Effector memory CD4-positive, alpha-beta T cell (primary cell): ENCODE measurements around the gene GALR2.
A peak's percentile ranks its signal among the peaks of the same experiment; 100 is the strongest.
"Not testable (repeated sequence)": the region's sequence is repeated elsewhere in the genome, so short reads cannot be mapped to it uniquely, and the experiment has no call there.

Source experiments
- DNase-seq, 3 donors: peaks; one replicate each; pipeline ENCODE4 v3.0.0-alpha.2; 2020
- H3K27ac ChIP-seq: 2 replicates; pipeline ENCODE4 v1.7.0; 2013; ENCODE audit warnings: mild to moderate bottlenecking, low read length, moderate library complexity; ENCODE audit not compliant: insufficient read depth, poor library complexity, severe bottlenecking
- H3K27me3 ChIP-seq: replicated peaks from 2 replicates; pipeline ENCODE4 v1.7.0; 2013; ENCODE audit warnings: mild to moderate bottlenecking, low read length; ENCODE audit not compliant: insufficient read depth, control insufficient read depth, poor library complexity, severe bottlenecking
- H3K36me3 ChIP-seq: 2 replicates; pipeline ENCODE4 v1.7.0; 2013; ENCODE audit warnings: mild to moderate bottlenecking, low read length, moderate library complexity; ENCODE audit not compliant: control insufficient read depth, insufficient read depth
- H3K4me1 ChIP-seq: 2 replicates; pipeline ENCODE4 v1.7.0; 2013; ENCODE audit warnings: low read length, mild to moderate bottlenecking; ENCODE audit not compliant: control insufficient read depth, insufficient read depth, poor library complexity, severe bottlenecking
- H3K4me3 ChIP-seq: 2 replicates; pipeline ENCODE4 v1.7.0; 2013; ENCODE audit warnings: low read length, low read depth, mild to moderate bottlenecking; ENCODE audit not compliant: insufficient read depth, poor library complexity, severe bottlenecking
- H3K9me3 ChIP-seq: 2 replicates; pipeline ENCODE4 v1.7.0; 2013; ENCODE audit warnings: mild to moderate bottlenecking, low read length, moderate library complexity; ENCODE audit not compliant: control insufficient read depth

GALR2 gene

DNA sequence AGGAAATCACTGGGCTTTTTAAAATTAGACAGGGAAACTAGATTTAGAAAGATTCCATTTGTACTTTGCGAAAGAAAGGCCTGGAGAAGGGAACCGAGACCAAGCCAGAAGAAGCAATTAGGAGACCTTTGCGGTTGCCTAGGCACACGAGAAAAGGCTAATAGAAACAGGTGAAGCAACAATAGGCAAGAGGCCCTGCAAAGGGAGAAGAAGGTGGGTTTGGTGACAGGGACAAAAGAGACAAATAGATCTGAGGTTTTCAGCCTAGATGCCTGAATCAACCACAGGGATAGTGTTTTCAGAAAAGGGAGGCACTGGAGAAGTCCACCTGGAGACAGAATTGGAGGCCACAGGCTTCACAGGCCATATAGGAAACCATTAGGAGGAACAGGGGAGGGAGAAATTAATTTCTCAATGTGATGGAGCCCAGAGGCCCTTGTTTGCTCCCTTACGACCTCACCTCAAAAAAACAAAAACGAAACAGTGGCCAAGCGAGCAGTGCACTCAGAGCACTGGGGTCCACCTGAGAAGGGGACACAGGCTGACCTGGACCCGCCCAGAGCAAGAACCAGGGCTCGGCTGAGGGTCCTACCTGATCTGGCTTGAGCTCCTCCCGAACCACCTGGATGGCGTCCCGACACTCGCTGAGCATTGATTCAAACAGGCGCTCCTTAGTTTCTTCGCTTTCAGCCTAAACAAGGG, 24.6 kb upstream of the GALR2 start:
- Histone ChIP-seq H3K9me3 (no peaks in the 10 kb centered on the region), H3K36me3 (peaks cover 74% of the 10 kb centered on the region), H3K27ac (peak overlapping the region; percentile 7), H3K4me3 (no peak overlapping the region), H3K4me1 (no peaks in the 10 kb centered on the region), H3K27me3 (no peaks in the 10 kb centered on the region)
- no peak for DNase-seq

DNA sequence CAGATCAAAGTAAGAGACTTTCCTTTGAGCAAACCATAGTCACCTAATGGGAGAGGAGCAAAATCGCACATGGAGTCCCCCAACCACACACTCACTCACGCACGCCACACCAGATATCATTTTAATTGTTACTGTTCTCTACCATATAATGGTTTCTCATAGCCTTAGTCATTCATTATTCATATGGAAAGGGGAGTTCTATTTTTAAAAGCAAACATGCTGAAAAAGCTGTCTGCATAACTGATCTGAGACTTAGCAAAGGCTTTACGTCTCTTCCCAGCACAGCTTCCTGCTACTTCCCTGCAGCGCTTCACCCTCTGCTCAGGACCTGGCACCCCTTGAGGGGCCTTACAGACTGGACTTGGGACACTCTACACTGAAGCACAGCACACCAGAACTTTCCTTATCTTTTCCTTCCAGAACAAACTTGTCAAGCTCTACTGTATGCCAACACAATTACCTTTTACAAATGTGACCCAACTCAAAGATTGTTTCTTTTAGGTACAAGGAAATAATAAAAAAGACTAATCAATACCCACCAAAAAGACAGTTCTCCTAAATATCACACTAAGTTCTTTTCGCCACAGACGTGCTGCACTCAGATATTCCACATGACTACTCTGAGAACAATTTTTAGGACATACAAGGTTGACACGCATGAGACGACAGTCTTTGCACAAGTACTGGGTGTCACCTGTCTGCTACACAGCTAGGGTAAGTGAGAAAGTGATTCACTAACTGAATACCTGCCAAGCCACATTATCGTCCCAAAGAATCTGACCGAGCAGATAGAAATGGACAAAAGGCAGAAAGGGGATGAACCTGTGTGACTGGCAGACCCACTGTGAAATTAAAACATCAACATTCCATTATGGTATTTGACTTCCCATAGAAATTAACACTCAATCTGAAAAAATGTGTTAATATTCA, 23.8 kb upstream of the GALR2 start:
- Histone ChIP-seq H3K27ac (no peak overlapping the region), H3K27me3 (no peaks in the 10 kb centered on the region), H3K4me1 (no peaks in the 10 kb centered on the region), H3K36me3 (peaks cover 73% of the 10 kb centered on the region), H3K4me3 (no peak overlapping the region), H3K9me3 (no peaks in the 10 kb centered on the region)
- DNase-seq = no peak

DNA sequence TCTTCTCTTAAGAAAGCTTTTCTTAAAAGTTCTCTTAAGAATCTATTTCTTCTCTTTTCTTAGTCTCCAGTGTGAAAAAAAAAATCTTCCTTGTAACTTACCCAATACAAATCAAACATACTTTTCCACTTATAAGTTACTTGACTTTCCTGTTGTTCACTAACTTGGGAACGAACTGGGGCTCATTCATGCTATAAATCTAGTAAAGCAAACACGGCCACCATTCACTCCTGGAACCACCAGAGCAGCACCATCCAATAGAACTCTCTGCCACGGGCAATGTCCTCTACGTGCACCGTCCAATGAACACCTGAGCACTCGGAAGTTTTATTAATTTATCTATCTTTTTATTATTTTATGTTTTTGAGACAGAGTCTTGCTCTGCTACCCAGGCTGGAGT, 23.0 kb upstream of the GALR2 start:
- no peak overlapping the region for H3K27ac ChIP-seq
- H3K36me3 ChIP-seq = peaks cover 74% of the 10 kb centered on the region
- H3K27me3 ChIP-seq = no peaks in the 10 kb centered on the region
- no peaks in the 10 kb centered on the region for H3K9me3 ChIP-seq
- DNase-seq = no peak
- H3K4me3 ChIP-seq = no peak overlapping the region
- H3K4me1 ChIP-seq = no peaks in the 10 kb centered on the region

DNA sequence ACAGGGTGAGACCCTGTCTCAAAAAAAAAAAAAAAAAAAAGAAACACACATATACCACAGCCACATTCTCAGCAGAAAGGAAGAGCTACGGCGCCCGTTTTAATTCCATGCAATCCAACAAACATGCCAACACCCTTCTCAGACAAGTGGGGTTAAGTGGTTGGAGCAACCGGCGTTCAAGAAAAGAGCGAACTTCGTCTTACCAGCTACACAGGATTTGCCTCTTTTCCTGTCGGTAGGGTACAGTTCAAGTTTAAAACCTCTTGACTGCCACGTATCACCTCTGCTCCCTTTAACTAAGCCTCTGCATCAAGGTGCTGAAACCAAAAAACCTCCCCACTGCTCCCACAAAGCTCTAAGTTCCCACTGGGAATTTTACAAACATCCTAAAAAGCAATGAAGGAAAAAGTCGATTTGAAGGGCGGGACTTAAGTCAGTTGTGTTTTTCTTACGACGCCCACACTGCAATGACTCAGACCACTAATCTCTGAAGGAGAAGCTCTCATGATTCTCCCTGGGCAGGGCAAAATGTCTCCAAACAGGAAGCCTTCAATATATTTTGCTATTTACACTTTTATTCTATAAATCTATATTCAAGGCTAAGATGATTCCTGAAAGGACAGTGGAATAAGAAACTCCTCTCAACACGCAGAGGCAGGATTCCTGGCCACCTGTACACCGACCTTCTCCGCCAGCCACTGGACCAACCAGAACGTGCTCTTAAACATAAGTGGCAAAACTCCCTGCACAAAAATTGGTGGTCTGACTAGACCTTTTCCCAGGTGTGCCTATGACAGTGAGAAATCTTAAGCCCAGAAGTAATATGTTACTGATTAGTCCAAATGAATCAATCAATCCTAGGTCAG, 21.1 kb upstream of the GALR2 start:
- H3K27me3 ChIP-seq = no peaks in the 10 kb centered on the region
- no peaks in the 10 kb centered on the region for H3K4me1 ChIP-seq
- no peaks in the 10 kb centered on the region for H3K9me3 ChIP-seq
- peaks cover 78% of the 10 kb centered on the region for H3K36me3 ChIP-seq
- no peak for DNase-seq
- H3K4me3 ChIP-seq = no peak overlapping the region
- H3K27ac ChIP-seq = no peak overlapping the region

DNA sequence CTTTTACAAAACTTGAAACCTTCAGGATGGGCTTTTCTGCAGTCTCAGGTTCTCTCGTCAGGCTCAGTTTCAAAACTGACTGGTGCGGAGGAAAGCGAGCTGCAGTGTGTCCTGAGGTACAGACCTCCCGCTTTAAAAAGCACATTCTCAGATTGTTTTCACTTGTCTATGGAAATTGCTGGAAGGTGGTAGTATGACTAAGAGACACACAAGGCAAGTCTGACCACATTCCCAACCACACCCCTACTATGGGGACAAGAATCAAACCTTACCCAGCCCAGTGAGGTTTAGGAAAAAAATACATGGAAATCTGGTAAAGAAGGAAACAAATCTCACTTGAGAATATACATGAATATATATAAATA, 20.5 kb upstream of the GALR2 start:
- no peak for DNase-seq
- peaks cover 78% of the 10 kb centered on the region for H3K36me3 ChIP-seq
- H3K4me1 ChIP-seq = no peaks in the 10 kb centered on the region
- H3K9me3 ChIP-seq = no peaks in the 10 kb centered on the region
- H3K4me3 ChIP-seq = no peak overlapping the region
- no peak overlapping the region for H3K27ac ChIP-seq
- H3K27me3 ChIP-seq = no peaks in the 10 kb centered on the region

DNA sequence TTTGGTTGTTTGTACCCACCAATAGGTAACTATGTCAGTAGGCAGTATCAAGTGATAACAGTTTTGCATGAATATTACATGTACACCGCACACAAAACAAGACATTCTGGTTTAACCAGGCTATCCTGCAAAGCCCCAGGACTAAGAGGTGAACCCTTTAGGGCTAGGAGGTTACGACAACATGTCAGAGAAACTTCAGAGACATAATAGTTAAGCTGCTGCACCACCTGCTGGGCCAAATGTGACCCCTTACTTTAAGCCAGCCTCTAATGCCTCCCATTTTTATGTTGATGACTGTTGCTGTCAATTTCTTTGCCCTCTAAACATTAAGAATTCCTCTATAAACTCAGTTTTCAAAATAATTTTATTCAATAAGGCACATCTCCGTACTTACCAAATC, 17.7 kb upstream of the GALR2 start:
- Histone ChIP-seq H3K36me3 (peaks cover 80% of the 10 kb centered on the region), H3K27ac (no peak overlapping the region), H3K27me3 (no peaks in the 10 kb centered on the region), H3K9me3 (no peaks in the 10 kb centered on the region), H3K4me1 (no peaks in the 10 kb centered on the region), H3K4me3 (no peak overlapping the region)
- DNase-seq = no peak

DNA sequence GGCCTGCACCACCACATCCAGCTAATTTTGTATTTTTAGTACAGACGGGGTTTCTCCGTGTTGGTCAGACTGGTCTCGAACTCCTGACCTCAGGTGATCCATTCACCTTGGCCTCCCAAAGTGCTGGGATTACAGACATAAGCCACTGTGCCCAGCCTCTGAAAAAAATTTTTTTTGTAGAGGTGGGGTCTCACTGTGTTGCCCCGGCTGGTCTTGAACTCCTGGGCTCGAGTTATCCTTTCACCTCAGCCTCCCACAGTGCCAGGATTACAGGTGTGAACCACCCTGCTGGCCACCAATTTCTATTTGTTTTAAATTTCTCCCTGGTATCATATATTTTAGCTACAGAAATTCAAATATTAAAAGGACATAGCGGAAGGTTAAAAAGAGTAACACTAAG, 16.3 kb upstream of the GALR2 start:
- H3K36me3 ChIP-seq = peaks cover 79% of the 10 kb centered on the region
- not testable (repeated sequence) for H3K9me3 ChIP-seq, H3K27ac ChIP-seq, H3K4me1 ChIP-seq, H3K27me3 ChIP-seq, DNase-seq, H3K4me3 ChIP-seq

DNA sequence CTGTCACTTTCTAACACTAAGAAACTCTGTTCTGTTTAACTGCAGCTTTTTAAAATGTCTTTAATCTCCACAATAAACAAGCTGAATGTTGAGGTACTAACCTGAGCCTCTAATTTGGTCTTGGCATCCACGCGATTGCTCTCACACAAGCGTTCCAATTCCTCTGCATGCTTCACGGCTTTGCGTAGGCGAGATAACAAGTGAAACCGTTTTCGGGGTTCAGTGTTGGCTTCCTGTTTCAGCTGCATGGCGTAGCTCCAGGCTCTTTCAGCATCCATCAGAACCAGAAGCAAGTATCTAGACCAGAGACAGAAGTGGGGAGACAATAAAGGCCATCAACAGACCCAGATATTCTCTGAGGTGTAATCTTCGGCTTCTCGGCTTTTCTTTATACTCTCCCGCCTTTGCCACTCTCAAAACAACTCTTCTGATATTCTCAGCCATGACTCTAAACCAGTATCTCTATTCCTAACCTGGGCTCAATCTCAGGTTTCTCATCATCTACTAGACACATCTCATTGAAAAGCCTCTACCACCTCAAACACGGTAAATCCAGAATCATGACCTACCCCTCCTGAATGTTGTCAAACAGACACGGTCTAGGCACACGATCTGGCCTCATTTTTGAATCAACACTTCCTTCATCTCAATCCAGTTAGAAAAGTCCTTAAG, 10.6 kb upstream of the GALR2 start:
- Histone ChIP-seq H3K27me3 (no peaks in the 10 kb centered on the region), H3K9me3 (no peaks in the 10 kb centered on the region), H3K4me3 (peak overlapping the region; percentile 0), H3K36me3 (peaks cover 63% of the 10 kb centered on the region), H3K4me1 (no peaks in the 10 kb centered on the region), H3K27ac (peak overlapping the region; percentile 66)
- DNase-seq = peak in 2 of 3 donors; percentile 8

DNA sequence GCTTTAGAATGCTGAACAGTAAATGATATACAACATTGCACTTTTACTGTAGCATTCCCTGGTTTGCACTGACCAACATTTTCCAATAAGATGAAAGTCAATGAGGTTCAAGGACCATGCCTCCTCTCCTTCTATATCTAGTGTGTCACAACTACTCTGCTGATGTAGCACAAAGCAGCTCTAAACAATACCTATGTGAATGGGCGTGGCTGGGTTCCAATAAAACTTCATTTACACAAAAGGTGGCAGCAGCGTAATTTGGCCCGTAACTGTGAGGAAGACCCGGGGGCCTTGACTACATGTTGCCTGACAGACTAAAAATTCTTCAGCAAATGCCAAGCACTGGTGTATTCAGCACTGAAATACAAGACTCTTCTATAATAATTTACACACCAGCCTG, 8.8 kb upstream of the GALR2 start:
- H3K36me3 ChIP-seq = peaks cover 49% of the 10 kb centered on the region
- no peak overlapping the region for H3K4me3 ChIP-seq
- H3K4me1 ChIP-seq = peaks cover 6% of the 10 kb centered on the region
- no peaks in the 10 kb centered on the region for H3K9me3 ChIP-seq
- no peaks in the 10 kb centered on the region for H3K27me3 ChIP-seq
- no peak overlapping the region for H3K27ac ChIP-seq
- no peak for DNase-seq
